Gastroesophageal sphincter (tissue), 4 donors: ENCODE data around the gene PSMA7. TPM values are rescaled to one million over a fixed set of nuclear protein-coding genes. Genes with fewer than 3 reads are reported as not detected.
A peak's percentile ranks its signal among the peaks of the same experiment; 100 is the strongest.

ENCODE experiments used
- ATAC-seq: fragments of 150-250 bp; one replicate; pipeline ENCODE4 v1.9.1; 2016; ENCODE audit warnings: mild to moderate bottlenecking, moderate library complexity
- H3K27ac ChIP-seq, 4 donors: fragments of 200-600 bp; sonication (generic) in 3 of 4; 1 replicate in 3 of 4; 2 replicates in 1 of 4; pipeline ENCODE4 v1.5.1; 2016 to 2019
- H3K27me3 ChIP-seq: fragments of 200-600 bp; sonication (generic); one replicate; pipeline ENCODE4 v1.5.1; 2019
- H3K36me3 ChIP-seq, 2 donors: fragments of 200-600 bp; sonication (generic); one replicate each; pipeline ENCODE4 v1.5.1; 2019; ENCODE audit warnings: control low read depth in 1 of 2
- H3K4me1 ChIP-seq, 3 donors: fragments of 200-600 bp; sonication (generic); 1 replicate in 2 of 3; 2 replicates in 1 of 3; pipeline ENCODE4 v1.5.1; 2016 to 2019; ENCODE audit warnings: control low read depth in 2 of 3
- H3K4me3 ChIP-seq, 2 donors: fragments of 200-600 bp; sonication (generic); one replicate each; pipeline ENCODE4 v1.5.1; 2019; ENCODE audit warnings: mild to moderate bottlenecking in 1 of 2, moderate library complexity in 1 of 2
- H3K9me3 ChIP-seq, 3 donors: fragments of 200-600 bp; sonication (generic); one replicate each; pipeline ENCODE4 v1.5.1; 2017 to 2019; ENCODE audit warnings: control low read depth in 2 of 3
- CTCF ChIP-seq, 4 experiments: fragments of 200-600 bp in 2 of 4; fragments of 450-650 bp in 2 of 4; sonication (generic) in 1 of 4; IDR thresholded peaks; one replicate each; pipeline ENCODE4 v1.5.1; 2017 to 2019; ENCODE audit warnings: antibody characterized with exemption in 4 of 4, mild to moderate bottlenecking in 2 of 4, moderate library complexity in 2 of 4
- EP300 ChIP-seq: sonication (generic); formaldehyde crosslinking; IDR thresholded peaks from one replicate; pipeline ENCODE4 v1.6.1; 2017; ENCODE audit warnings: antibody characterized with exemption, mild to moderate bottlenecking
- POLR2A ChIP-seq, 2 donors: fragments of 450-650 bp; IDR thresholded peaks; one replicate each; pipeline ENCODE4 v1.6.1; 2017; ENCODE audit warnings: antibody characterized with exemption in 2 of 2, mild to moderate bottlenecking in 2 of 2, moderate library complexity in 1 of 2
- POLR2AphosphoS5 ChIP-seq: sonication (generic); formaldehyde crosslinking; IDR thresholded peaks from one replicate; pipeline ENCODE4 v1.6.1; 2017; ENCODE audit warnings: antibody characterized with exemption
- WGBS, 2 donors: methylation state at CpG; one replicate each; pipeline ENCODE4 v1.1.5; 2018; ENCODE audit warnings: low coverage in 1 of 2; 5-methylcytosine and 5-hydroxymethylcytosine counted together
- total RNA-seq, 4 donors: library from RNA; depleted of rRNA; stranded (reverse); fragments of >200 nt; gene quantifications; one replicate each; pipeline ENCODE4 v1.1.0, GENCODE V29; 2016

PSMA7 gene
- total RNA-seq, 4 donors from 2014 or later, result 253 to 352 (median 303) TPM

- Histone ChIP-seq H3K27ac (peak overlapping the region in 1 of 4 donors; percentile 19), H3K9me3 (no peaks in the 10 kb centered on the region), H3K27me3 (no peaks in the 10 kb centered on the region), H3K36me3 (peaks cover 0 to 36% of the 10 kb centered on the region in 2 donors), H3K4me3 (no peak overlapping the region), H3K4me1 (peaks cover 0 to 42% (median 7%) of the 10 kb centered on the region in 3 donors)
- no peak for ATAC-seq
- TF ChIP-seq POLR2AphosphoS5 (no peak), EP300 (no peak), CTCF (IDR thresholded peaks at IDR 0.05) (no peak), POLR2A (IDR thresholded peaks at IDR 0.05) (no peak)
- WGBS, 2 donors, result 74% methylated on average over 12 to 13 of the region's 13 CpGs
Measured at GRCh38 chr20:62186887-62187866, 44.0 kb upstream of the PSMA7 start.

- no peak for ATAC-seq
- H3K27ac ChIP-seq, result no peak overlapping the region
- H3K4me3 ChIP-seq, result no peak overlapping the region
- WGBS, 2 donors, result 67 to 70% methylated on average over 3 of the region's 3 CpGs
- H3K9me3 ChIP-seq, result no peaks in the 10 kb centered on the region
- no peaks in the 10 kb centered on the region for H3K27me3 ChIP-seq
- peaks cover 0 to 50% (median 7%) of the 10 kb centered on the region in 3 donors for H3K4me1 ChIP-seq
- TF ChIP-seq POLR2A (IDR thresholded peaks at IDR 0.05) (no peak), CTCF (IDR thresholded peaks at IDR 0.05) (no peak), EP300 (no peak), POLR2AphosphoS5 (no peak)
- H3K36me3 ChIP-seq, result peaks cover 0 to 24% of the 10 kb centered on the region in 2 donors
Measured at GRCh38 chr20:62186096-62186426, 42.9 kb upstream of the PSMA7 start.

GRCh38 chr20:62183426-62184142, 40.4 kb upstream of the PSMA7 start:
- no peak for ATAC-seq
- Histone ChIP-seq H3K4me1 (peaks cover 0 to 50% (median 7%) of the 10 kb centered on the region in 3 donors), H3K27ac (peak overlapping the region; percentile 91 to 99 (median 94)), H3K36me3 (peaks cover 0 to 17% of the 10 kb centered on the region in 2 donors), H3K27me3 (no peaks in the 10 kb centered on the region), H3K4me3 (peak overlapping the region; percentile 88 to 92), H3K9me3 (no peaks in the 10 kb centered on the region)
- no peak for TF ChIP-seq EP300
- no peak for TF ChIP-seq CTCF (IDR thresholded peaks at IDR 0.05)
- TF ChIP-seq POLR2A (IDR thresholded peaks at IDR 0.05), result no peak
- TF ChIP-seq POLR2AphosphoS5, result no peak
- WGBS, 2 donors, result 21 to 27% methylated on average over 23 of the region's 25 CpGs

- Histone ChIP-seq H3K9me3 (no peaks in the 10 kb centered on the region), H3K36me3 (peaks cover 0 to 23% of the 10 kb centered on the region in 2 donors), H3K4me1 (peaks cover 0 to 50% (median 7%) of the 10 kb centered on the region in 3 donors), H3K4me3 (peak within 1 kb of the TSS; percentile 88 to 92), H3K27me3 (no peaks in the 10 kb centered on the region), H3K27ac (peak within 1 kb of the TSS; percentile 91 to 99 (median 94))
- ATAC-seq, result peak; percentile 98
- 0% methylated on average over 2 to 9 of the region's 96 CpGs for WGBS, 2 donors
- no peak for TF ChIP-seq EP300
- peak; percentile 96 for TF ChIP-seq POLR2AphosphoS5
- peak; percentile 86 to 90 for TF ChIP-seq POLR2A (IDR thresholded peaks at IDR 0.05)
- TF ChIP-seq CTCF (IDR thresholded peaks at IDR 0.05), result peak in 3 of 4 experiments; percentile 23 to 33 (median 24)
Measured at GRCh38 chr20:62182469-62183425, 39.6 kb upstream of the PSMA7 start, which contains the start of gene MTG2. MTG2 (plus strand) TSS chr20:62183028; CDS start chr20:62193421, 10,393 bp downstream.
